Forelimb muscle (tissue), 1 donor: ENCODE data around the gene PKN3. TPM values are rescaled to one million over a fixed set of nuclear protein-coding genes. Genes with fewer than 3 reads are reported as not detected.

ENCODE experiments used
- DNase-seq: peaks from one replicate; pipeline ENCODE4 v3.0.0-alpha.2; 2013; ENCODE audit warnings: low read depth
- polyA plus RNA-seq: library from polyadenylated mRNA; unstranded; fragments of 120-200 nt; gene quantifications from one replicate; pipeline ENCODE4 v1.2.1, GENCODE V29; 2013; ENCODE audit not compliant: insufficient read length

The PKN3 gene
- polyA plus RNA-seq, 1 donor: 8.9 TPM

DNA sequence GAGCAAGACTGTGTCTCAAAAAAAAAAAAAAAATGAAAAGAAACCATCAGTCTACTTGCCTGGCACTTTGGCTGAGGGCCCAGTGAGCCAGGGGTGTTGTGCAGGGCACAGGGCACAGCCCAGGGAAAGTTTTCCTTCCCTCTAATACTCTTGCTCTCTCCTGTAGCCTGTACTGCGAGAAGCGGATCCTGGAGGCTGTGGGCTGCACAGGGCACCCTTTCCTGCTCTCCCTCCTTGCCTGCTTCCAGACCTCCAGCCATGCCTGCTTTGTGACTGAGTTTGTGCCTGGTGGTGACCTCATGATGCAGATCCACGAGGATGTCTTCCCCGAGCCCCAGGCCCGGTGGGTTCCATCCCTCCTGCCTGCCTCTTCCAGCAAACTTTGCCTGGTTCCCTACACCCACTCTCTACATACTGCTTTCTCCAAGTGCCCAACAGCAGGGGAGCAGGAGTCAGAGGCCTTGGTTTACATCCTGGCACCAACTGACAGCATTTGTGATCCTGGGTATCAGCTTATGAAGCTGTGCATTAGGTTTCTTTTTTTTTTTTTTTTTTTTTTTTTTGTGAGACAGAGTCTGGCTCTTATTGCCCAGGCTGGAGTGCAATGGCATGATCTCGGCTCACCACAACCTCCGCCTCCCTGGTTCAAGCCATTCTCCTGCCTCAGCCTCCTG lies 14.4 kb downstream of the PKN3 start:
- no peak for DNase-seq

DNA sequence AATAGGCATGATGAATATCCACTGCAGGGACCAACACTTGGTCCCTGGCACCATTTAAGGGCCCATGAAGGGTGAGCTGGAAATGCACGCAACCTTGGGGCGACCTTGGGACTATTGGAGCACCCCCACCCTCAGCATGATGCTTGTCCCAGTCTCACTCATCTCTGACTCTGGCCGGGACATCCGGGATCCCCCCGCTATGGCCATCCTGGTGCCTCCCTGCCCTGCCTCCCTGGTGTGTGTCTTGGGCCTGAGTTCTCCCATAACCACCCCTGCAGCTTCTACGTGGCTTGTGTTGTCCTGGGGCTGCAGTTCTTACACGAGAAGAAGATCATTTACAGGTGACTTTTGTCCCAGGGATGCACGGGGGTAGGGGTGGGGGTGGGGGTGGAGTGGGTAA lies 15.7 kb downstream of the PKN3 start:
- DNase-seq: no peak

DNA sequence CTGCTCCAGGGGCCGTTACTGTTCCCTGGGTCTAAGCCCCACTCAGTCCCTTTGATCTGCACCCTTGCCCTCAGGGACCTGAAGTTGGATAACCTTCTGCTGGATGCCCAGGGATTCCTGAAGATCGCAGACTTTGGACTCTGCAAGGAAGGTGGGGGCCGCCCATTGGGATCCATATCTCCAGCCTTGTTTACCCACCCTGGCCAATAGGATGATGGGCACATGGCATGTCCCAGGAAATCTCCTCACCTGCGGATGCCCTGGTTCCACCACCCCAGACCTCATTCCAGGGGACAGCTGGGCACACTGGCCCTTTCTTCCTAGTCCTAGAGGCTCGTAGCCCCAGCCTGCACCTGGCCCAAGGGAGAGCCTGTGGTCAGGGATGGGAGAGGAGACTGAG lies 16.2 kb downstream of the PKN3 start:
- DNase-seq: no peak

DNA sequence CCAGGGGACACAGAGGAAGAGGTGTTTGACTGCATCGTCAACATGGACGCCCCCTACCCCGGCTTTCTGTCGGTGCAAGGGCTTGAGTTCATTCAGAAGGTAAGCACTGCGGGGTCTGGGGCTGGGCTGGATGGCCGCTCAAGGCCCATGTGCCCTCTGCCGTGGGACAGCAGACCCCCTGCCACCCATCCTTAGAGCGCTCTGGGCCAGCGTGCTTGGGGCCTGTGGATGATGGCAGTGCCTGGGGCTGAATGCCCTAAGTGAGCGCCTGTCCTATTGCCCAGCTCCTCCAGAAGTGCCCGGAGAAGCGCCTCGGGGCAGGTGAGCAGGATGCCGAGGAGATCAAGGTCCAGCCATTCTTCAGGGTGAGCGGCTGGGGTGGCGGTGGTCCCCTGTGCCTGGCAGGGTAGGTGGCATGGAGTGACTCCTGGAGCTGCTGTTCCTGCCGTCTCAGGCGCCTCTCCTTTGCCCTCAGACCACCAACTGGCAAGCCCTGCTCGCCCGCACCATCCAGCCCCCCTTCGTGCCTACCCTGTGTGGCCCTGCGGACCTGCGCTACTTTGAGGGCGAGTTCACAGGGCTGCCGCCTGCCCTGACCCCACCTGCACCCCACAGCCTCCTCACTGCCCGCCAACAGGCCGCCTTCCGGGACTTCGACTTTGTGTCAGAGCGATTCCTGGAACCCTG lies 17.8 kb downstream of the PKN3 start:
- DNase-seq: no peak

DNA sequence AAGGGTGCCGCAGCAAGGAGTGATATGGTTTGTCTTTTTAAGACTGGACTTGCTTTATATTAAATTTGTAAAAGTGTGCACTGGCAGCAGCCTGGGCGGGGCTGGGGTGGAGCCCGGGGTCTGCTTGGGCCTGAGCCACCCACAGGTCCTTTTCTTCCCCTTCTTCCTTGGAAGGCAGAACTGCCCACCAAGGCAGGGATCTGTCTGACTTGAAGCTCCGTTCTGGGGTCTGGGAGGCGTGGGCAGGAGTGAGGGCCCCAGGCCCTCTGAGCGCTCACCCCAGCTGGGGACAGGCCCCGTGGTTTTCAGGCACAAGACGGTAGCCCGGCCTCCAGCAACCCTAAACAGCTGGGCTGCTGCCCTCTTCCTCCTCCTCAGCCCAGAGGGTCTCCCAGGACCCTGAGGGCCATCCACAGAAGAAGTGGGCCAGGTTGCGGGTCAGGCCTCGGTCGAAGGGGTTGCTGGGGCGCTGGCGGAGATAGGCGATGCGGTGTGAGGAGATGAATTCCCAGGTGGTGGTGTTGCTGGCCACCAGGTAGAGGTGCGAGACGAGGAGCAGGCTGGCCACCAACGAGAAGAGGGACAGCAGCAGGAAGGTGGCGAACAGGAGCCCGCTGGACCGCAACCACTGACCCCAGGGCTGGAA lies 18.7 kb downstream of the PKN3 start:
- no peak for DNase-seq

DNA sequence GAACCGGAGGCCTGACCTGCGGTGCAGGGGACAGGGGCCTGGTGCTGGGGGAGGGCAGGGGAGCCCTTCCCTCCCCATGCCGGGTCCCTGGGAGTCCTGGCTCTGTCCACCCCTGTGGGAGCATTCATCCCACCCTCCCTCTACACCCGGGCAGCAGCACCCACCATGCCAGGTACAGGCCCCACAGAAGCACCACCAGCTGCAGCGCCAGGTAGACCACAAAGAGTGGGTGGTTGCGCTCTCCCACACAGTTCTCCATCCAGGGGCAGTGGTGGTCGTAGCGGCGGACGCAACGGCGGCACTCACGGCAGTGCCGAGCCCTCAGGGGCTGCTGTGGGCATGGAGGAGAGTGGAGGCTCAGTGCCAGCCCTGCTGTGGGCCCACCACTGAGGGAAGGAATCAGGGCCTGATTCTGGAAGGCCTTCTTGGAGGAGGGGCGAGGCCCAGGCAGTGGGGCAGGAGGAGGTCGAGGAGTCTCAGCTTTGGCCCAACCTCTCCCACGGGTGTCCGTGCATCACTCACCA lies 19.2 kb downstream of the PKN3 start:
- no peak for DNase-seq

DNA sequence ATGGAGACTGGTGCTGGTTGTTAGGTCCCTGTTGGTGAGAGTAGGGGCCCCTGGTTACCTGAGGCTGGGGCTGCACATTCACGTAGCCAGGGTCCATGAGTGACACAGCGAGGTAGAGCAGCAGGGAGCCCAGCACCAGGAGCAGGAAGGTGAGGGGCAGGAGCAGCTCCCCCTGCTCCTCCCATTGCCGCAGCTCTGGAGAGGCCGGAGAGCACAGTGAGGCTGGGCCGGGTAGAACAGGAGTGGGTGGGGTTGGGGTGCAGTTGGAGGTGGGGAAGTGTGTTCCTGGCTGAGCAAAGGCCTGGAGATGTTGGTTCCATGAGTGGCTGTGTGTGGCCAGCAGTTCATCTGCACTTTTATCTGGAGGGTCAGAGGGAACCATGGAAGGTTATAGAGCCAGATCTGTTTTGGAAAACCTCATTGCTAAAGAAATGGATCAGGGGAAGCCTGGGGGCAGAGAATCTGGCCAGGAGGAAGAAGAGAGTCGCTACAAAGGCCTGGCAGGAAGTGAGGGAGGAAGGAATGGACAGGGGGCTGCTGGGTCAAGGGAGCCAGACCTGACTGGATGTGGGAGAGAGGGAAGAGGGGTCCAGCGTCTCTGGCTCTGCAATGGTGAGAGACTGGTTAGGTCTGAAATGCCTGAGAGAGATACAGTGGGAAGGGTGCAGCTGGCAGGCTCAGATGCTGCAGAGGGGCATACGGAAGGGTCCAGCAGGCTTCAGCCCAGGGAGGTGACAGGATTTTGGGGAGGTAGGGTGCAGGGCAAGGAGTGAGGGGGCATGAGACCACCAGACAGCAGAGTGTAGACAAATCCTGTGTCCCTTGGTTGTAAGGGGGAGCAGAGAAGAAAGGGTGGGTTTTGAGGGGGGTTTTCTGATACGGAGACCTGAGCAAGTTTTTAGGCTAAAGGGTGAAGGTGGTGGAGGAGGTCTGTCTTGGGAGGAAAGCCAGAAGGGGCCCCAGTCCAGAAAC lies 20.4 kb downstream of the PKN3 start:
- DNase-seq: no peak

DNA sequence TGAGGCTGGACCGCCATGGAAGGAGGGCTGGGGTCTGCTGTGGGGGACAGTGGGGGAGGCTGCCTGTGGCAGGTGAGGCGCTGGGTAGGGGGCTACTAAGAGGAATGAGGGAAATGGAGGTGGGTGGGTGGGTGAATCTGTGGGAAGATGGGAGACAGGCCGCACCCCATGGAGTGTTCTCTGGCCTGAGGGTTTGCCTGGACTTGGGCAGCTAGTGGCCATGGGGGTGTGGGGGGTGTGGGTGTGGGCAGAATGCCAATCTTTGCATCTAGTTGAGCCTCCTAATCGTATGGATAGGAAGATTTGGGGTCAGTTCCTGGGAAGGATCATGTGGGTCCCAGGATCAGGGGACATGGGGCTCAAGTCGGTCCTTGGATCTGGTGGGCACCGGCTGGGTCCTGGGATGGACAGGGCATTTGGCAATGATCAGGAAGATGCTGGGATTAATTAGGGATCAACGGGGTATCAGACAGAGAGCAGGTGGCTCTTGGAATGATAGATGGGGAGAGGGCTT lies 21.1 kb downstream of the PKN3 start:
- DNase-seq: no peak

DNA sequence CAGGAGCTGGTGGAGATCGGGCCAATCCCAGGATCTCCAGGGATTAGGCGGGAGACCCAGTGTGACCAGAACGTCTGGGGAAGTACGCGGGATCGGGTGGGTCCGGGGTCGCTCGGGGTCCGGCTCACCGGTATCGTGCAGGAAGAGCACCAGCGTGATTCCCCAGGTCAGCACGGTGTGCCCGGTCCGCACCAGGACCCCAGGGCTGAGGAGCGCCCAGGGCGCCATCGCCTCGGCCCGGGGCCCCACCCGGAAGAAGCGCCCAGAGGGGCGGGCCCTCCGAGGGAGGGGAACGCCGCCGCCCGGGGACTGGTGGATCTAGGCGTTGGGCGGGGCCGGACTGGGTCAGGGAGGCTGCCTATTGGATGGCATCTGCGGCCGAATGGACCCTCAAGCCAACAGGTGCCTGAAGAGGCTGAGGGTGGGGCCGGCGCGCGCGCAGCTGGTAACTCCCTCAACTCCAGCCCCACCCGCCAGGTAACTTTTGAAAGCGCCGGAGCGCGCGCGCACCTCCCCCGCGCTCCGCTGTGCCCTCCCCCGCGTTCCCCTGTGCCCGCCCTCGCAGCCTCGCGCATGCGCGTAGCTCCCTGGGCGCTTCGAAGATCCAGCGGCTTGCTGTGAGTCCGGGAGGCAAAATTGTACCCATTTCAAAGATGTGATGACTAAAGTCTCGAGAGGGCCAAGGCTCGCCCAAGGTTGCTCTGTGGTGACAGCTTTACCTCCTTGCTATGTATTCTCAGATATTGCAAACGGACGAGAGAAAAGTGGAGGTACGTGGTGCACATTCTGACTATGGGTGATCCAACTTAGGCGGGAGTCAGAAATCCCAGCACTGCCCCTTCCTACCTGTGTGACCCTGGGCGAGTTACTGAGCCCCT lies 21.8 kb downstream of the PKN3 start, which contains the start of gene ZDHHC12:
Gene ZDHHC12, minus strand, starts transcription at position 262 of the 878 bp plus-strand sequence. Its CDS starts 34 bp downstream, at position 228.
- no peak for DNase-seq

DNA sequence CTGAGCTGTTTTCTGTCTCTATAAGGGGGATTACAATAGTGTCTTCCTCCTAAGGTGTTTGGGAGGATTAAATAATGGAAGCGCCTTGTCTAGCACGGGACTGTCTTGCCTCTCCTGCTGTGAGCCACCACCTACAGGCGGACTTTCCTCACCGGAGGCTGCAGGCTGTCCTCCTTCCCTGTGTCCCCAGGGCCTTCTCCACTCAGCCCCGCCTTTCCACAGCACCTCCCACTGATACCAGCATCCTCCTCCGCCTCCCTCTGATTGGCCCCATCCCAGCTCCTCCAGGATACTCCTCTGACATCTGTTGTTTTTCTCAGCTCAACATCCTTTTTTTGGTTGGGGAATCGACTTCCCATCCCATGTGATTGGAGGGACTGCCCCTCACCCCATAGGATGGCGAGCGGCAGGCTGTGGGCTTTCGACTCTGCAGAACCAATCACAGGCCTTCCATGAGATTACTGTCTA lies 22.5 kb downstream of the PKN3 start:
- DNase-seq: no peak

DNA sequence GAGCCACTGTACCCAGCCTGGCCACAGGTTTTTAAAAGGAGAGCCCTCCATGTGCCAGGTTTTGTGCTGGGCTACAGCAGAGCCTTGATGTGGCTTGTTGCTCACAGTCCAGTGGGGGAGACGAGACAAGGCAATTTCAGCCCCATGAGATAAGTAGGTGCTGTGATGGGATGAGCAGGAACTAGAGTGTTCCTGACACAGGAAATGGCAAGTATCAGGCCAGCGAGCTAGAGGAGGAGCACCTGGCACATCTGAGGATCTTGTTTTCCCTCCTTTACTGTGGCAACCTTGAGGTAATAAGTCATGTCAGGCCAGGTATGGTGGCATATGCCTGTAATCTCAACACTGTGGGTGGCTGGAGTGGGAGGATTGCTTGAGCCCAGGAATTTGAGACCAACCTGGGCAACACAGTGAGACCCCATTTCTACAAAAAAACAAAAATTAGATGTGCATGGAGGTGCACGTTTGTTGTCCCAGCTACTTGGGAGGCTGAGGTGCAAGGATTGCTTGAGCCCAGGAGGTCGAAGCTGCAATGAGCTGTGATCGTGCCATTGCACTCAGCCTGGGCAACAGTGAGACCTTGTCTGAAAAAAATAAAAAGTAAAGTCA lies 25.4 kb downstream of the PKN3 start:
- DNase-seq: no peak

DNA sequence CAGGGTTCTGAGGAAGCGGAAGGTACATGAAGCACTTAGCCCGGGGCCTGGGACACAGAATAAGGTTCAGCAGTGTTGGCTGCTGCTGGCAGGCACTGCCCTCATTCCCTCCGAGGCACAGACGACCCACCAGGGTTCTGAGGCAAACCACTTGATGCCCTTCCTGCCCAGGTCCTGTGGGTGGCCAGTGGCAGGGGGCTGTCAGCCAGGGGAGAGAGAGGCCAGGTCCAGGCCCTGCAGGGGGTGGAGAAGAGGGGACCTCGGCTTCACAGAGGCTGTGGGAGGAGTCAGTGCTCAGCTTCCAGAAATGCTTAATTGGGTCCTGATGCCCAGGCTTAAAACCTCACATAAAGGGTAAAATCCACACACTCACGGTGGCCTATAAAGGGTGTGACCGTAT lies 26.0 kb downstream of the PKN3 start:
- no peak for DNase-seq

DNA sequence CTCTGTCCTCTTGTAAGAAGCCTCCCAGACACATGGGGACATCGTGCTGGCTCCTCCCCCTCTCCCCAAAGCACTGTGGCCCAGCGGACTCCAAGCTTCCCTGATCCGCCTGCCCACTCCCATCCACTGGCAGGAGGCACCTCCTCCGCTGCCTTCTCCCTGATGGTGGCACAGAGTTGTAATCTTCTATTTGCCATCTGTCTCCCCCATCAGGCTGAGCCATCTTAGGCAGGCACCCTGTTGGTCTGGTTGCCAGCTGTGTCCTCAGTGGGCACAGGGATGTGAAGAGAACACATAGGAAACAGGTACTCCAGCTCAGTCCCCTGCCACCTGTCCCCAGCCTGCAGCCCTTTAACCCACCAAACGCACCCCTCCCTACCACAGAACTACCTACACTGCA lies 27.0 kb downstream of the PKN3 start:
- DNase-seq: no peak

DNA sequence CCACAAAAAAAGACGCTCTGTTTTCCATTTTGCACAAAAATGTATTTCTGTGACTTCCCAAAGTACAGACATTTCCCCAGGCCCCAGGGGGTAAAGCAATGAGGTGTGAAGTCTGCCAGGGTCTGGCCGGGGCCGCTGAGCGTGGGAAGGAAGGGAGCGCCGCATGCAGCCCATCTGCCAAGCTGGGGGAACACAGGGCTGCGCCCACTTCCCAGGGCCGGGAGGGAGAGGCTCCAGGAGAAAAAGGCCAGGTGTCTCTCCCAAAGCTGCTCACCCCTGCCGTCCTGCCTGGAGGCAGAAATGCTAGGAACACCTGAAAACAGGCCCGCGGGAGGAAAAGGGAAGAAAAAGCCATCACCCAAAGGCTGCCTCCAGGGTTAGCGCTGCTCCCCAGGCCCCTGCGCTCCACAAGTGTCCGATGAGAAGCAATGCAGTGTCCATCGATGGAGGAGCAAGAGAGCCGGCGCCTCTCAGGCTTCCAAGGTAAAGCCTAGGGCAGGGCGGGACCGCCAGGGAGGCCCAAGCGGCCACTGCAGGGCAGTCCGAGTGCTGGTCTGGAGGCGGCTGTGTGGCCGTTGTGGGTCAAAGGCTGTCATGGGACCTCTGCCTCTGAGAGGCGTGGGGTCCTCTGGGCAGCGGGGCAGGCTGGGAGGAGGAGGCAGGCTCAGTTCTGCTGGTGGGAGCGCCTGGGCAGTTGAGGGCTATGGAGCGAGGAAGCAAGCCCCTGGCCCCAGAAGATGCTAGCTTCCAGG lies 27.6 kb downstream of the PKN3 start:
- no peak for DNase-seq

DNA sequence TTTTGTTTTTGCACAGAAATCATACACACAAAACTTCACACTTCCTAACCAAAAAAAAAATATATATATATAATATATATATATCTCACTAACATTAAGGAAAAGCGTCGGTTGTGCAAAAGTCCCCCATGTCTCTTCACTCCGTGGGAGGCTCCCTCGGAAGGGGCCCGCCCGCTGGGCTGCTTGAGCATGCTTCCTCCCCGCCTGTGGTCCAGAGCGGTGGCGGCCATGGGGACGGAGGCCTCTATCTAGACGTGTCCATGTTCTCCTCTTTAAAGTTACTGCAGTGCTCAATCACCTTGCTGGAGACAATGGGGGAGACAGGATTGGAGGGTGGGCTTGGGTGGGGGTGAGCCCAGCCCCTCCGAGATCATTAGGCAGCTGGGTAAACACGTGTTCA lies 28.8 kb downstream of the PKN3 start:
- DNase-seq: no peak

DNA sequence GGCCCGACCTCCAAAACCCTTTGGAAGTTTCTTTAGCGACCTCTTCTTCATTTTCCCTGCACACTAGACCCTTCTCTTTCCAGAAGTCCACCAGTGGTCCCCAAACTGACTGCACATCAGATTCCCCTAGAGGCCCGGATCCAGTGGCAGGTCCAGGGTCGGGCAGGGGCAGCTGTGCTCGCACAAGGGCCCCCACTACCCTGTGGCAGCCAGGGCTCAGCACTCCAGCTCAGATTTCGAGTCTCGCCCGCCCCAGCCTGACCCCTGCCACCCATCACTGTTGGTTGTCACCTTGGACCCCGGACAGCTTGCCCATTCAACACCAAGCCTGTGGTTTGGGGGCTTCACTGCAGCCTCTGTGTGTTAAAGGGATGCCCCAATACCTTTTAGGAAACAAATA lies 29.4 kb downstream of the PKN3 start:
- DNase-seq: no peak

DNA sequence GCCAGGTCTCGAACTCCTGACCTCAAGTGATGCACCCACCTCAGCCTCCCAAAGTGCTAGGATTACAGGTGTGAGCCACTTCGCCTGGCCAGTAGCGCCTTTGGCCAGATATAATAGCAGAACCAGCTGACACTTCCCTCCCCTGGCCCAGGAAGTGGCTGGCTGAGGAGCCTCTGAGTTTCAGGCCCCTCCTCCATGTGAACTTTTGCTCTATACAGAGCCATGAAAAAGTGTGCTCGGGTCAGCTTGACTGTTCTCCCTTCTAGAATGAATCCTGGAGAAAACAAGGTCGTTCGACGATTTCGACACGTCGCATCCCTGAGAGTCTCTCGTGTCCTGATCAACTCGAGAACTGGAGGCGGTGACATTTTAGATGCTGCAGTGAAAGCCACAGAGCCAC lies 30.3 kb downstream of the PKN3 start:
- DNase-seq: no peak

DNA sequence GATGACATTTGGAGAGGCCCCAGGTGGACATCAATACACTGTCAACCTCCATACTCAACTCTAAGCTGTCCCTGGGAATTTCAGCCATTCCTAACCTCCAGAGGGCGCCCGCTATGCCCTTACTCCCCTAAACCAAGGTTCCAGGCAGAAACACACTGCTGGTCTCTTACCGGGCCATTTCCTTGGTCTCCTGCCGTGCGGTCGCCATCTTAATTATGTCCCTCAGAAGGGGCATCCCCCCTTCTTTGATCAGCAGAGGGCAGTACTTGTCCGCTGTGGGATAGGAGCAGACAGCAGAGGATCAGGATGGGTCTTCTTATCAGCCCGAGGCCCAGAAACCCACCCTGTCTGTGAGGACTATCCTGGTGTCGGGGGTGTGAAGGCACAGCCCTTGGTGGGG lies 31.0 kb downstream of the PKN3 start:
- DNase-seq: no peak

DNA sequence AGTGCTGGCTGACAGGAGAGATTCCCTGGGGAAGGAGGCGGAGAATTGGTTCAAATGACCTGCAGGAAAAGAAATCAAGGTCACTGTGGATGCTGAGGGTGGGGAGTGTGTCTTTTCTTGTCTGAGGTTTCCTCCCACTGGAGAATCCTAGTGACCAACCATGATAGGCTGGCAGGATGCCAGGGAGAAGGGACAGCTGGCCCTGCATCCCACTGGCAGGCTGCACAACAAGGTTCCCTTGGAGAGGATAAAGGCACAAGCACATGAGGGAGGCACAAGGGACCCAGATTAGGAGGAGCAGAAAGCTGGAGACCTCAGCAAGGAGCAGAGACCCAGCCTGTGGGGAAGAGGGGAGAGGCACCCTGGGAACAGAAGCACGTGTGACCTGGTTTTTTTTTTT lies 33.1 kb downstream of the PKN3 start:
- DNase-seq: no peak
